ENCODE results near the gene XPO6.

XPO6 gene

GRCh38 chr16:28208131-28208530 lies 3.6 kb downstream of the XPO6 start:
- DNase-seq, result no peak

GRCh38 chr16:28207399-28207798 lies 4.4 kb downstream of the XPO6 start:
- DNase-seq, result no peak

GRCh38 chr16:28205974-28206373 lies 5.8 kb downstream of the XPO6 start:
- no peak for DNase-seq

GRCh38 chr16:28205117-28205899 lies 6.5 kb downstream of the XPO6 start:
- DNase-seq, result no peak

GRCh38 chr16:28204622-28205021 lies 7.1 kb downstream of the XPO6 start:
- no peak for DNase-seq

GRCh38 chr16:28204204-28204603 lies 7.6 kb downstream of the XPO6 start:
- no peak for DNase-seq

- DNase-seq, result peak; percentile 55 to 62
Measured at GRCh38 chr16:28202147-28202746, 9.5 kb downstream of the XPO6 start.

GRCh38 chr16:28200661-28201060 lies 11.1 kb downstream of the XPO6 start:
- no peak for DNase-seq

- DNase-seq, result no peak
Measured at GRCh38 chr16:28196387-28196987, 15.3 kb downstream of the XPO6 start.

- no peak for DNase-seq
Measured at GRCh38 chr16:28195859-28196258, 15.9 kb downstream of the XPO6 start.

GRCh38 chr16:28193530-28194423 lies 18.0 kb downstream of the XPO6 start:
- DNase-seq, result peak; percentile 66 to 70

- peak; percentile 68 to 71 for DNase-seq
Measured at GRCh38 chr16:28192806-28193529, 18.8 kb downstream of the XPO6 start.

- DNase-seq, result no peak
Measured at GRCh38 chr16:28191364-28191960, 20.3 kb downstream of the XPO6 start.

- peak; percentile 60 to 75 for DNase-seq
Measured at GRCh38 chr16:28189245-28189644, 22.5 kb downstream of the XPO6 start.

GRCh38 chr16:28188085-28188916 lies 23.5 kb downstream of the XPO6 start:
- DNase-seq, result peak; percentile 65 to 90

- DNase-seq, result peak; percentile 53 to 77
Measured at GRCh38 chr16:28187595-28188004, 24.2 kb downstream of the XPO6 start.

GRCh38 chr16:28186752-28187151 lies 25.0 kb downstream of the XPO6 start:
- DNase-seq, result no peak

- no peak for DNase-seq
Measured at GRCh38 chr16:28185696-28186095, 26.1 kb downstream of the XPO6 start.

GRCh38 chr16:28184625-28185024 lies 27.1 kb downstream of the XPO6 start:
- DNase-seq, result no peak

- DNase-seq, result no peak
Measured at GRCh38 chr16:28183930-28184329, 27.8 kb downstream of the XPO6 start.

- no peak for DNase-seq
Measured at GRCh38 chr16:28183484-28183883, 28.3 kb downstream of the XPO6 start.

Data from inflammatory macrophage (primary cell).